MCF 10A (cell line): Measurements from ENCODE around the gene DGAT2L6. TPM values are rescaled to one million over a fixed set of nuclear protein-coding genes. Genes with fewer than 3 reads are reported as not detected.
"Not testable (repeated sequence)": the region's sequence is repeated elsewhere in the genome, so short reads cannot be mapped to it uniquely, and the experiment has no call there.

Experiments used
- BruUV-seq: library from RNA; stranded (reverse); fragments of 400-500 nt; replicated peaks from 2 replicates; lab custom pipeline; 2021; lab: Mats Ljungman, UMichigan
- CTCF ChIA-PET: fragments of 300-600 bp; sonication (Branson Sonifier 250); formaldehyde crosslinking; extraction: SDS; loops from one replicate; lab custom pipeline; 2021; ENCODE audit warnings: antibody characterized with exemption, inconsistent platforms; lab: Yijun Ruan, JAX
- POLR2A ChIA-PET: fragments of 300-600, 350-650 bp; sonication (Branson Sonifier 250); formaldehyde crosslinking; extraction: SDS; loops from one replicate; lab custom pipeline; 2020; ENCODE audit warnings: antibody characterized with exemption, inconsistent platforms; lab: Yijun Ruan, JAX
- DNase-seq: peaks from one replicate; pipeline ENCODE4 v3.0.0-alpha.2; 2018; ENCODE audit not compliant: unreplicated experiment
- H3K27ac Mint-ChIP-seq: one replicate; pipeline ENCODE4 v1.8.0; 2022; ENCODE audit warnings: mild to moderate bottlenecking, low read depth, mixed read lengths; ENCODE audit not compliant: unreplicated experiment
- H3K27me3 Mint-ChIP-seq: one replicate; pipeline ENCODE4 v1.8.0; 2022; ENCODE audit warnings: mixed read lengths; ENCODE audit not compliant: insufficient read depth, unreplicated experiment
- H3K36me3 Mint-ChIP-seq: one replicate; pipeline ENCODE4 v1.8.0; 2022; ENCODE audit warnings: mild to moderate bottlenecking, moderate library complexity, mixed read lengths; ENCODE audit not compliant: insufficient read depth, unreplicated experiment
- H3K4me1 Mint-ChIP-seq: one replicate; pipeline ENCODE4 v1.8.0; 2022; ENCODE audit warnings: mixed read lengths; ENCODE audit not compliant: insufficient read depth, unreplicated experiment
- H3K4me3 Mint-ChIP-seq: one replicate; pipeline ENCODE4 v1.8.0; 2022; ENCODE audit warnings: mild to moderate bottlenecking, moderate library complexity, mixed read lengths; ENCODE audit not compliant: unreplicated experiment
- H3K9me3 Mint-ChIP-seq: one replicate; pipeline ENCODE4 v1.8.0; 2022; ENCODE audit warnings: mixed read lengths; ENCODE audit not compliant: unreplicated experiment
- CTCF ChIP-seq: fragments of 200-600 bp; IDR thresholded peaks from one replicate; pipeline ENCODE4 v1.8.0; 2022; ENCODE audit warnings: antibody characterized with exemption, mild to moderate bottlenecking; ENCODE audit not compliant: unreplicated experiment
- intact Hi-C: fragments of 100-400 bp; cut with micrococcal nuclease; formaldehyde crosslinking; loops from 2 replicates; pipeline ENCODE4 v1.14.1; 2022
- total RNA-seq: library from RNA; stranded (reverse); gene quantifications from 2 replicates; pipeline ENCODE4 v1.2.3, GENCODE V29; 2022

The DGAT2L6 gene
- total RNA-seq, 1 experiment from 2014 or later = not detected

GRCh38 chrX:70208479-70208878, 31.2 kb downstream of the DGAT2L6 start:
- no peaks in the 10 kb centered on the region for H3K9me3 Mint-ChIP-seq
- ChIA-PET POLR2A (no interaction called here), CTCF (interaction anchor here (0.6 to 0.9 kb wide), 2 partner anchors 9 to 25 kb away, joined by 3 to 4 read pairs; no protein-coding TSS in a partner anchor)
- no peak overlapping the region for H3K4me3 Mint-ChIP-seq
- BruUV-seq = no TSS peak
- peaks cover 4% of the 10 kb centered on the region for H3K4me1 Mint-ChIP-seq
- TF ChIP-seq CTCF = no peak
- no peak for DNase-seq
- no peak overlapping the region for H3K27ac Mint-ChIP-seq
- no peaks in the 10 kb centered on the region for H3K36me3 Mint-ChIP-seq
- H3K27me3 Mint-ChIP-seq = peaks cover 49% of the 10 kb centered on the region
- intact Hi-C loops = no loop called here

- H3K9me3 Mint-ChIP-seq, H3K4me1 Mint-ChIP-seq, H3K36me3 Mint-ChIP-seq, POLR2A ChIA-PET, H3K27ac Mint-ChIP-seq, BruUV-seq, DNase-seq, H3K4me3 Mint-ChIP-seq, CTCF ChIA-PET, intact Hi-C loops: not testable (repeated sequence)
- H3K27me3 Mint-ChIP-seq = peaks cover 43% of the 10 kb centered on the region
Measured at GRCh38 chrX:70209570-70209969, 32.3 kb downstream of the DGAT2L6 start.

- peak; percentile 13 for DNase-seq
- H3K4me1 Mint-ChIP-seq = no peaks in the 10 kb centered on the region
- no peak overlapping the region for H3K27ac Mint-ChIP-seq
- ChIA-PET CTCF (interaction anchor here (0.5 to 0.7 kb wide), 3 partner anchors 9 to 39 kb away, joined by 3 read pairs; no protein-coding TSS in a partner anchor), POLR2A (interaction anchor here (0.6 kb wide), 1 partner anchor 170 kb away, joined by 3 read pairs; no protein-coding TSS in a partner anchor)
- intact Hi-C loops = no loop called here
- H3K9me3 Mint-ChIP-seq = peaks cover 2% of the 10 kb centered on the region
- BruUV-seq = no TSS peak
- no peak for TF ChIP-seq CTCF
- no peaks in the 10 kb centered on the region for H3K36me3 Mint-ChIP-seq
- no peak overlapping the region for H3K4me3 Mint-ChIP-seq
- peaks cover 39% of the 10 kb centered on the region for H3K27me3 Mint-ChIP-seq
Measured at GRCh38 chrX:70219938-70220764, 42.9 kb downstream of the DGAT2L6 start.

- CTCF ChIA-PET = no interaction called here
Measured at GRCh38 chrX:70226048-70226447, 48.8 kb downstream of the DGAT2L6 start.

More at GRCh38 chrX:70226048-70226447, 48.8 kb downstream of the DGAT2L6 start:
- no peak for TF ChIP-seq CTCF
- POLR2A ChIA-PET = no interaction called here
- Mint-ChIP-seq H3K4me1 (no peaks in the 10 kb centered on the region), H3K9me3 (no peaks in the 10 kb centered on the region), H3K27ac (no peak overlapping the region), H3K36me3 (no peaks in the 10 kb centered on the region), H3K4me3 (no peak overlapping the region), H3K27me3 (peaks cover 31% of the 10 kb centered on the region)
- intact Hi-C loops = no loop called here
- DNase-seq = no peak
- no TSS peak for BruUV-seq
